GM21825 (cell line): ENCODE results near the gene HSD3B7.
"Not testable (repeated sequence)": the region's sequence is repeated elsewhere in the genome, so short reads cannot be mapped to it uniquely, and the experiment has no call there.

ENCODE experiments used
- ATAC-seq: cut with Tn5 transposase; IDR thresholded peaks from one replicate; pipeline ENCODE4 v1.9.1; 2021; ENCODE audit warnings: mild to moderate bottlenecking, moderate library complexity; ENCODE audit not compliant: unreplicated experiment

Gene HSD3B7

GRCh38 chr16:30998852-30999761 lies 14.1 kb downstream of the HSD3B7 start:
- ATAC-seq, result no peak

GRCh38 chr16:31000671-31001382 lies 15.8 kb downstream of the HSD3B7 start:
- no peak for ATAC-seq

- ATAC-seq, result no peak
These were observed 16.7 kb downstream of the HSD3B7 start for GRCh38 chr16:31001507-31002249.

- no peak for ATAC-seq
These were observed 17.3 kb downstream of the HSD3B7 start for GRCh38 chr16:31002250-31002700.

GRCh38 chr16:31002862-31003341 lies 17.9 kb downstream of the HSD3B7 start:
- ATAC-seq, result no peak

- no peak for ATAC-seq
These were observed 18.7 kb downstream of the HSD3B7 start for GRCh38 chr16:31003744-31004143.

GRCh38 chr16:31004658-31005057 lies 19.7 kb downstream of the HSD3B7 start:
- ATAC-seq, result no peak

- ATAC-seq, result no peak
These were observed 20.5 kb downstream of the HSD3B7 start for GRCh38 chr16:31005350-31006085.

GRCh38 chr16:31006086-31006385 lies 21.0 kb downstream of the HSD3B7 start:
- no peak for ATAC-seq

GRCh38 chr16:31006589-31006988 lies 21.6 kb downstream of the HSD3B7 start:
- ATAC-seq, result no peak

- ATAC-seq, result no peak
These were observed 22.7 kb downstream of the HSD3B7 start for GRCh38 chr16:31007684-31008083.

- no peak for ATAC-seq
These were observed 23.1 kb downstream of the HSD3B7 start for GRCh38 chr16:31008149-31008548.

GRCh38 chr16:31008551-31008950 lies 23.5 kb downstream of the HSD3B7 start:
- no peak for ATAC-seq

GRCh38 chr16:31009120-31009519 lies 24.1 kb downstream of the HSD3B7 start:
- no peak for ATAC-seq

GRCh38 chr16:31009894-31010584 lies 25.0 kb downstream of the HSD3B7 start:
- no peak for ATAC-seq

GRCh38 chr16:31010585-31011325 lies 25.7 kb downstream of the HSD3B7 start, which contains the start of gene STX1B:
STX1B (minus strand) TSS chr16:31010638; CDS start chr16:31010396, 242 bp downstream.
- ATAC-seq, result no peak

GRCh38 chr16:31011815-31012214 lies 26.8 kb downstream of the HSD3B7 start:
- not testable (repeated sequence) for ATAC-seq

- ATAC-seq, result not testable (repeated sequence)
These were observed 28.3 kb downstream of the HSD3B7 start for GRCh38 chr16:31013292-31013691.

GRCh38 chr16:31016018-31016417 lies 31.0 kb downstream of the HSD3B7 start:
- no peak for ATAC-seq
